ENCODE measurements around the gene MNT.
"Not testable (repeated sequence)": the region's sequence is repeated elsewhere in the genome, so short reads cannot be mapped to it uniquely, and the experiment has no call there.

- TF ChIP-seq CTCF, POLR2A (IDR thresholded peaks at IDR 0.05): not testable (repeated sequence)
Observed at GRCh38 chr17:2439997-2440396, 39.1 kb upstream of the MNT start.

Data from Peyer's patch (tissue), 4 donors.